Spleen (tissue), 11 donors: ENCODE measurements around the gene PDE8B. TPM values are rescaled to one million over a fixed set of nuclear protein-coding genes. Genes with fewer than 3 reads are reported as not detected.

Experiments
- DNase-seq: peaks from one replicate; pipeline ENCODE4 v3.0.0-alpha.2; 2020
- H3K27ac ChIP-seq, 8 donors: fragments of 200-600 bp; sonication (generic) in 7 of 8; 1 replicate in 4 of 8; 2 replicates in 4 of 8; pipeline versions ENCODE4 v1.5.0 to v1.8.0; 2016 to 2021; ENCODE audit warnings: inconsistent platforms in 4 of 8, mild to moderate bottlenecking in 4 of 8, moderate library complexity in 1 of 8
- H3K27me3 ChIP-seq, 7 donors: fragments of 200-600 bp; sonication (generic) in 6 of 7; replicated peaks in 1 of 7; 1 replicate in 4 of 7; 2 replicates in 3 of 7; pipeline versions ENCODE4 v1.5.0 to v1.8.0; 2016 to 2021; ENCODE audit warnings: inconsistent platforms in 3 of 7, mild to moderate bottlenecking in 1 of 7
- H3K36me3 ChIP-seq, 6 donors: fragments of 200-600 bp; sonication (generic) in 5 of 6; 1 replicate in 4 of 6; 2 replicates in 2 of 6; pipeline versions ENCODE4 v1.5.0 to v1.8.0; 2016 to 2021; ENCODE audit warnings: inconsistent platforms in 2 of 6
- H3K4me1 ChIP-seq, 6 donors: fragments of 200-600 bp; sonication (generic) in 5 of 6; 1 replicate in 3 of 6; 2 replicates in 3 of 6; pipeline versions ENCODE4 v1.5.0 to v1.8.0; 2016 to 2021; ENCODE audit warnings: inconsistent platforms in 3 of 6
- H3K4me3 ChIP-seq, 8 donors: fragments of 200-600 bp; sonication (generic) in 7 of 8; 1 replicate in 4 of 8; 2 replicates in 4 of 8; pipeline versions ENCODE4 v1.5.0 to v1.8.0; 2016 to 2021; ENCODE audit warnings: inconsistent platforms in 4 of 8, mild to moderate bottlenecking in 4 of 8, moderate library complexity in 2 of 8
- H3K9me3 ChIP-seq, 8 donors: fragments of 200-600 bp; sonication (generic) in 7 of 8; 1 replicate in 4 of 8; 2 replicates in 4 of 8; pipeline versions ENCODE4 v1.5.0 to v1.8.0; 2016 to 2021; ENCODE audit warnings: inconsistent platforms in 4 of 8
- POLR2A ChIP-seq, 3 donors: fragments of 450-650 bp; IDR thresholded peaks; one replicate each; pipeline ENCODE4 v1.5.1; 2017; ENCODE audit warnings: antibody characterized with exemption in 3 of 3, mild to moderate bottlenecking in 1 of 3
- POLR2AphosphoS5 ChIP-seq, 3 donors: sonication (generic); formaldehyde crosslinking; IDR thresholded peaks; one replicate each; pipeline ENCODE4 v1.5.1; 2017; ENCODE audit warnings: antibody characterized with exemption in 3 of 3
- WGBS, 5 donors: extraction: QIAGEN DNeasy Blood & Tissue Kit in 3 of 5; methylation state at CpG; one replicate each; pipeline versions ENCODE4 v1.1.5 to v1.1.7; 2013 to 2018; 5-methylcytosine and 5-hydroxymethylcytosine counted together
- intact Hi-C: fragments of 100-400 bp; cut with DNase I; formaldehyde crosslinking; loops from one replicate; pipeline ENCODE4 v1.15.0; 2023; ENCODE audit warnings: low total_unique reads
- polyA plus RNA-seq, 3 donors: library from polyadenylated mRNA; stranded (reverse); fragments of 200-250 nt; gene quantifications; one replicate each; pipeline ENCODE4 v1.2.1, GENCODE V29; 2013
- total RNA-seq, 7 donors: library from RNA; depleted of rRNA in 3 of 7; stranded (reverse); fragments of >200 nt in 3 of 7; fragmentation: NEBNext Ultra II Directional in 4 of 7; extraction: Animal tissue kit (Norgen Biotek cat#: 25700) in 4 of 7; gene quantifications; one replicate each; pipeline versions ENCODE4 v1.1.0 to v1.2.1, GENCODE V29; 2016 to 2021
- TF ChIP-seq, protein P1 (sequence below), 11 experiments: fragments of 200-600 bp in 7 of 11; fragments of 450-650 bp in 4 of 11; sonication (generic) in 4 of 11; IDR thresholded peaks in 8 of 11; conservative IDR thresholded peaks in 3 of 11; 1 replicate in 7 of 11; 2 replicates in 4 of 11; pipeline versions ENCODE4 v1.4.0 to v1.8.0; 2016 to 2021; ENCODE audit warnings: antibody characterized with exemption in 11 of 11, inconsistent platforms in 4 of 11, mild to moderate bottlenecking in 1 of 11
- donor health status: healthy with polysubstance abuse.
- donor health status: DM: no; HTN: no; CAD: no; lungs with moderate emphysema.
- donor health status: DM: no; HTN: no; CAD: no.
- donor health status: Bipolar disorder and iron deficiency.
- donor health status: healthy.
- donor health status: DM: no; HTN: no; CAD: no.
- donor health status: DM: yes; HTN: yes; CAD: no.

Gene PDE8B
- total and polyA plus RNA-seq, 10 donors: 0.18 to 1.9 (median 0.85) TPM

DNA sequence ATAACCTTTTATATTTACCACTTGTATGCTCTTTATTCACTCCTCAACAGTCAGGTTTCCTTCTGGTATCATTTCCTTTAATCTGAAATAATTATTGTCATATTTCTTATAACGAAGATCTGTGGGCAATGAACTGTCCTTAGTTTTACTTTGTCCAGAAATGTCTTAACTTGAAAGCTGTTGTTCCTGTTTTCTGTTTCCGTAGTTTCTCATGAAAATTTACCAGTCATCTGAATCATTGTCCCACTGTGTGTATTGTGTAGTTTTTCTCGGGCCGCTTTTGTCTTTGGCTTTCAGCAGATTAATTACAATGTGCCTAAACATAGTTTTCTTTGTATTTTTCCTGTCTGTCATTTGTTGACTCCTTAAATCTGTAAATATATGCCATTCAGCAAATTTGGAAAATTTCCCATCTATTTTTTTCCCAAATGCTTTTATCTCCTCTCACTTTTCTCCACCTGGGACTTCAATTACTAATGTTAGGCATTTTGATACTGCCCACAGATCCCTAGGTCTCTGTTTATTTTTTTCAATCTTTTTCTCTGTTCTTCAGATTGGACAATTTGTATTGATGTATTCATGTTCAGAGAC, 74.9 kb downstream of the PDE8B start:
- TF ChIP-seq, protein P1, sequence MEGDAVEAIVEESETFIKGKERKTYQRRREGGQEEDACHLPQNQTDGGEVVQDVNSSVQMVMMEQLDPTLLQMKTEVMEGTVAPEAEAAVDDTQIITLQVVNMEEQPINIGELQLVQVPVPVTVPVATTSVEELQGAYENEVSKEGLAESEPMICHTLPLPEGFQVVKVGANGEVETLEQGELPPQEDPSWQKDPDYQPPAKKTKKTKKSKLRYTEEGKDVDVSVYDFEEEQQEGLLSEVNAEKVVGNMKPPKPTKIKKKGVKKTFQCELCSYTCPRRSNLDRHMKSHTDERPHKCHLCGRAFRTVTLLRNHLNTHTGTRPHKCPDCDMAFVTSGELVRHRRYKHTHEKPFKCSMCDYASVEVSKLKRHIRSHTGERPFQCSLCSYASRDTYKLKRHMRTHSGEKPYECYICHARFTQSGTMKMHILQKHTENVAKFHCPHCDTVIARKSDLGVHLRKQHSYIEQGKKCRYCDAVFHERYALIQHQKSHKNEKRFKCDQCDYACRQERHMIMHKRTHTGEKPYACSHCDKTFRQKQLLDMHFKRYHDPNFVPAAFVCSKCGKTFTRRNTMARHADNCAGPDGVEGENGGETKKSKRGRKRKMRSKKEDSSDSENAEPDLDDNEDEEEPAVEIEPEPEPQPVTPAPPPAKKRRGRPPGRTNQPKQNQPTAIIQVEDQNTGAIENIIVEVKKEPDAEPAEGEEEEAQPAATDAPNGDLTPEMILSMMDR (IDR thresholded peaks at IDR 0.05 in 8 of 11, conservative IDR thresholded peaks at IDR 0.05 in 3 of 11): no peak
- no peak for TF ChIP-seq POLR2A (IDR thresholded peaks at IDR 0.05)
- TF ChIP-seq POLR2AphosphoS5 (IDR thresholded peaks at IDR 0.05): no peak
- H3K9me3 ChIP-seq: no peaks in the 10 kb centered on the region

DNA sequence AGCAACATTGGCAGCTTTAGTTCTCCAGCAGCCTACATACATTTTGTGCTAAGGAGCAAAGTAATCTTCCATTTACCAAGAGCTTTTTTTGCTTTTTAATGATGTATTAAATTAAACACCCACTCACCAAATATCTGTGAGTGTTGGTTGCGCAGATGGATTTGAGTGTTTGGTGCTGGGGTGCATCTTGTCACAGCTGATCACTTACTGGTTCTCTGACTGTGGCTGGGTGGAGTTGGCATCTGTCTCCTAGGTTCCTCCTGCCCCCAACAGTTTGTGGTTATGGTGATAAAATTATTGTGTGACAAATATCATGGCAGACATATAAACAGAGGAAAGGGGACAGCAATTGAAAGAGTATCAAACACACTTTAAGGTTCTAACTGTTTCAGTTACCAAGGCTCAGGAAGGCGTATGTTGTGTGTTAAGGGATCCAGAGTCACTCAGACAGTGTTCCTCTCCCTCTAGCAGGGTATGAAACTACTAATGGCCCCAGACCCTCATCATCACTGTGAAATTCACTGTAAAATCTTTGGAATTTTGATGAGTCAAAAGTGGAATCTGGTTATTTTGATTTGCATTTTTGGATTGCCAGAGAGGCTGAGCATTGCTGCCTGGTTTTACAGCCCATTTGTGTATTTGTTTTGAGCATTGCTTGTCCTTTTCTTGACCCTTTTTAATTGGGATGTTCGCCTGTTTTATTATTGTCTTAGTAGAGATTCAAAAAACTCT, 81.7 kb downstream of the PDE8B start:
- H3K4me3 ChIP-seq: no peak overlapping the region
- DNase-seq: no peak
- intact Hi-C loops: no loop called here

More for the DNA sequence above, 74.9 kb downstream of the PDE8B start:
- no peak overlapping the region for H3K4me3 ChIP-seq
- H3K27me3 ChIP-seq: no peaks in the 10 kb centered on the region
- 69 to 85% (median 69%) methylated on average over 4 of the region's 4 CpGs for WGBS, 5 donors
- intact Hi-C loops: no loop called here
- H3K4me1 ChIP-seq: no peaks in the 10 kb centered on the region
- no peaks in the 10 kb centered on the region for H3K36me3 ChIP-seq
- DNase-seq: no peak
- H3K27ac ChIP-seq: no peak overlapping the region

GRCh38 chr5:77294185-77294584, 83.7 kb downstream of the PDE8B start:
- H3K27me3 ChIP-seq: no peaks in the 10 kb centered on the region
- no peak overlapping the region for H3K4me3 ChIP-seq
- TF ChIP-seq POLR2A (IDR thresholded peaks at IDR 0.05): no peak
- TF ChIP-seq, protein P1 (IDR thresholded peaks at IDR 0.05 in 8 of 11, conservative IDR thresholded peaks at IDR 0.05 in 3 of 11): no peak
- TF ChIP-seq POLR2AphosphoS5 (IDR thresholded peaks at IDR 0.05): no peak
- WGBS, 5 donors: 20 to 39% (median 25%) methylated on average over 3 of the region's 3 CpGs
- peaks cover 0 to 14% (median 0%) of the 10 kb centered on the region in 6 donors for H3K4me1 ChIP-seq
- DNase-seq: no peak
- intact Hi-C loops: no loop called here
- H3K36me3 ChIP-seq: no peaks in the 10 kb centered on the region
- H3K9me3 ChIP-seq: no peaks in the 10 kb centered on the region
- H3K27ac ChIP-seq: no peak overlapping the region

More for the DNA sequence above, 81.7 kb downstream of the PDE8B start:
- TF ChIP-seq, protein P1 (IDR thresholded peaks at IDR 0.05 in 8 of 11, conservative IDR thresholded peaks at IDR 0.05 in 3 of 11): no peak
- no peak for TF ChIP-seq POLR2A (IDR thresholded peaks at IDR 0.05)
- no peak for TF ChIP-seq POLR2AphosphoS5 (IDR thresholded peaks at IDR 0.05)
- 80 to 86% (median 81%) methylated on average over 3 of the region's 3 CpGs for WGBS, 5 donors
- Histone ChIP-seq H3K27ac (no peak overlapping the region), H3K9me3 (no peaks in the 10 kb centered on the region), H3K27me3 (no peaks in the 10 kb centered on the region), H3K4me1 (peaks cover 0 to 14% (median 0%) of the 10 kb centered on the region in 6 donors), H3K36me3 (no peaks in the 10 kb centered on the region)

GRCh38 chr5:77295863-77296378, 85.4 kb downstream of the PDE8B start:
- no peaks in the 10 kb centered on the region for H3K9me3 ChIP-seq
- no peak overlapping the region for H3K27ac ChIP-seq
- no peak for DNase-seq
- H3K36me3 ChIP-seq: no peaks in the 10 kb centered on the region
- no peak overlapping the region for H3K4me3 ChIP-seq
- WGBS, 5 donors: 70 to 82% (median 81%) methylated on average over 4 of the region's 4 CpGs
- TF ChIP-seq, protein P1 (IDR thresholded peaks at IDR 0.05 in 8 of 11, conservative IDR thresholded peaks at IDR 0.05 in 3 of 11): no peak
- TF ChIP-seq POLR2A (IDR thresholded peaks at IDR 0.05) (no peak), POLR2AphosphoS5 (IDR thresholded peaks at IDR 0.05) (no peak)
- no peaks in the 10 kb centered on the region for H3K27me3 ChIP-seq
- peaks cover 0 to 14% (median 0%) of the 10 kb centered on the region in 6 donors for H3K4me1 ChIP-seq
- intact Hi-C loops: no loop called here
